Measurements from ENCODE around the gene ACACA.

DNA sequence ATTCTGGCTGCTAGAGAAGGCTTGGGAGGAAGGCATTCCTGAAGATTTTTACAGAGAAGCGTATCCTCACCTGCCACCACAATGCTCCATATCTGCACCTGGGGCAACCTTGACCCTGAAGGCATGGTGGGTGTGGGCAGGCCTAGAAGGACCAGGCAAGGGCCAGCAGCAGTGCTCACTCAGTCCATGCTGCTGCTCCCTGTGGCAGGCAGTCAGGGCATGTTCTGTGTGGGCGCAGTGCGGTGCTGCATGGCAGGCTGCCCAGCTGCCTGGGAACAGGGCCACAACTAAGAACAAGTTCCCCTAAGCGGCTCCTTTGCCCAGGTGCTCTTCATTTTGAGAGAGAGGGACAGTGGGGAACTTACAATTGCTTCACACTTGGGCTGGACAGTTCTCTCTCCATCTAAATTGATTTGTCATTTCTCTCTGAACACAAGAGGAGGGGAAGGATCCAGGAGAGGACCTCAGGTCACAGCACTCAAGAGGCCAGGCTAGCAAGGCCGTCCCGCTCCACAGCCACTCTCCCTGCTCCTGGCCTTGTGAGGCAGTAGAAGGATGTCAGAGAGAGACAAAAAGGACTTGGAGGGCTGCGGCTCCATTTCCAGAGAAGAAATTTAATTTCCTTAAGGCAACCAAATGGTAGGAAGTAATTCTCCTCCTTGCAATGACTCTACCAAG lies 299.1 kb downstream of the ACACA start:
- TF ChIP-seq EZH2 (IDR thresholded peaks at IDR 0.05; ENCODE audit: low read length, missing control alignments) (no peak), CTCF (conservative IDR thresholded peaks at IDR 0.05 in 1 of 2, IDR thresholded peaks at IDR 0.05 in 1 of 2; ENCODE audit: low read depth in 1 of 2, low read length in 2 of 2) (no peak)

Data from fibroblast of lung (primary cell).